H1 (cell line): ENCODE measurements around the gene CBX2. TPM values are rescaled to one million over a fixed set of nuclear protein-coding genes. Genes with fewer than 3 reads are reported as not detected.

ENCODE experiments used
- CTCF ChIA-PET: fragments of 300-600 bp; sonication (Branson Sonifier 250); formaldehyde crosslinking; loops from one replicate; lab custom pipeline; 2021; ENCODE audit not compliant: partially characterized antibody; lab: Charles Lee
- POLR2A ChIA-PET: fragments of 300-600 bp; sonication (Branson Sonifier 250); formaldehyde crosslinking; loops from one replicate; lab custom pipeline; 2021; ENCODE audit warnings: inconsistent platforms; ENCODE audit not compliant: partially characterized antibody; lab: Charles Lee
- DNase-seq, 2 experiments: peaks; one replicate each; pipeline versions ENCODE4 v3.0.0 to v3.0.0-alpha.2; 2010 to 2022; ENCODE audit warnings: low spot score in 2 of 2, low read depth in 1 of 2, mixed read lengths in 1 of 2
- FAIRE-seq: peaks from 2 replicates; lab custom pipeline; 2011; peaks lifted over from hg19 to GRCh38; lab: Jason Lieb, UNC
- H2AFZ ChIP-seq: 2 replicates; pipeline ENCODE4 v1.8.1; 2012; ENCODE audit warnings: low read length, inconsistent platforms
- H2AK5ac ChIP-seq: 2 replicates; pipeline ENCODE4 v1.6.1; 2013; ENCODE audit warnings: low read depth, low read length
- H2BK120ac ChIP-seq: replicated peaks from 2 replicates; pipeline ENCODE3; 2013; ENCODE audit warnings: low read depth, low read length, inconsistent platforms
- H2BK12ac ChIP-seq: 2 replicates; pipeline ENCODE4 v1.6.1; 2013; ENCODE audit warnings: low read depth, low read length
- H2BK15ac ChIP-seq: 2 replicates; pipeline ENCODE4 v1.6.1; 2013; ENCODE audit warnings: low read length
- H2BK20ac ChIP-seq: 2 replicates; pipeline ENCODE4 v1.6.1; 2013; ENCODE audit warnings: low read length
- H2BK5ac ChIP-seq: 2 replicates; pipeline ENCODE4 v1.6.1; 2013; ENCODE audit warnings: low read depth, low read length
- H3K14ac ChIP-seq: 2 replicates; pipeline ENCODE4 v1.6.1; 2013; ENCODE audit warnings: inconsistent platforms; ENCODE audit not compliant: insufficient read length
- H3K18ac ChIP-seq: 2 replicates; pipeline ENCODE4 v1.6.1; 2013; ENCODE audit warnings: low read length; ENCODE audit errors: extremely low read depth
- H3K23ac ChIP-seq: 2 replicates; pipeline ENCODE4 v1.6.1; 2013; ENCODE audit warnings: inconsistent platforms; ENCODE audit not compliant: insufficient read length
- H3K23me2 ChIP-seq: 2 replicates; pipeline ENCODE4 v1.6.1; 2013; ENCODE audit warnings: low read depth, low read length
- H3K27ac ChIP-seq: 2 replicates; pipeline ENCODE4 v1.6.1; 2011; ENCODE audit warnings: low read depth, low read length, inconsistent platforms
- H3K27me3 ChIP-seq, 4 experiments: replicated peaks in 1 of 4; 1 replicate in 1 of 4; 2 replicates in 3 of 4; pipeline versions ENCODE4 v1.6.1 to v1.8.1; 2011 to 2013; ENCODE audit warnings: low read length in 3 of 4, mild to moderate bottlenecking in 3 of 4, inconsistent platforms in 2 of 4, mixed read lengths in 2 of 4, moderate library complexity in 1 of 4; ENCODE audit not compliant: control insufficient read depth in 3 of 4, insufficient read depth in 3 of 4; ENCODE audit errors: extremely low read depth in 1 of 4
- H3K36me3 ChIP-seq, 4 experiments: 2 replicates each; pipeline versions ENCODE4 v1.6.1 to v1.8.1; 2011 to 2013; ENCODE audit warnings: mild to moderate bottlenecking in 4 of 4, low read length in 3 of 4, moderate library complexity in 2 of 4, control low read depth in 1 of 4, inconsistent platforms in 1 of 4; ENCODE audit not compliant: insufficient read depth in 4 of 4, control insufficient read depth in 2 of 4
- H3K4ac ChIP-seq: replicated peaks from 2 replicates; pipeline ENCODE3; 2013; ENCODE audit warnings: low read length, low read depth, mixed read lengths, inconsistent platforms; ENCODE audit not compliant: insufficient read length
- H3K4me1 ChIP-seq, 4 experiments: replicated peaks in 1 of 4; 1 replicate in 1 of 4; 2 replicates in 3 of 4; pipeline versions ENCODE4 v1.6.1 to v1.8.1; 2011 to 2013; ENCODE audit warnings: low read length in 3 of 4, inconsistent platforms in 2 of 4, mixed read lengths in 1 of 4; ENCODE audit not compliant: insufficient read depth in 4 of 4, control insufficient read depth in 3 of 4
- H3K4me2 ChIP-seq, 2 experiments: 2 replicates each; pipeline versions ENCODE4 v1.6.1 to v1.8.1; 2011 to 2013; ENCODE audit warnings: low read depth in 2 of 2, low read length in 2 of 2, control low read depth in 1 of 2, inconsistent platforms in 1 of 2, mild to moderate bottlenecking in 1 of 2; ENCODE audit not compliant: insufficient read depth in 1 of 2
- H3K4me3 ChIP-seq, 4 experiments: fragments of 200-600, 300-600 bp in 1 of 4; sonication (generic), shearing (Covaris generic), sonication (Bioruptor Twin) in 1 of 4; 2 replicates each; pipeline versions ENCODE4 v1.5.1 to v1.8.1; 2011 to 2016; ENCODE audit warnings: low read length in 4 of 4, low read depth in 3 of 4, control low read depth in 2 of 4, inconsistent platforms in 2 of 4, mild to moderate bottlenecking in 2 of 4, mixed read lengths in 1 of 4, moderate library complexity in 1 of 4; ENCODE audit not compliant: insufficient read depth in 2 of 4; ENCODE audit errors: extremely low read depth in 1 of 4
- H3K56ac ChIP-seq: replicated peaks from 2 replicates; pipeline ENCODE3; 2013; ENCODE audit warnings: low read depth, mild to moderate bottlenecking, mixed read lengths, low read length, inconsistent platforms; ENCODE audit not compliant: insufficient read length
- H3K79me1 ChIP-seq: 2 replicates; pipeline ENCODE4 v1.6.1; 2013; ENCODE audit warnings: low read depth, low read length, control low read depth
- H3K79me2 ChIP-seq, 2 experiments: 2 replicates each; pipeline versions ENCODE4 v1.6.1 to v1.8.1; 2012 to 2013; ENCODE audit warnings: low read length in 2 of 2, mild to moderate bottlenecking in 2 of 2, inconsistent platforms in 1 of 2; ENCODE audit not compliant: insufficient read depth in 2 of 2, control insufficient read depth in 1 of 2
- H3K9ac ChIP-seq, 4 experiments: replicated peaks in 1 of 4; 1 replicate in 1 of 4; 2 replicates in 3 of 4; pipeline versions ENCODE4 v1.6.1 to v1.8.1; 2011 to 2013; ENCODE audit warnings: low read depth in 3 of 4, low read length in 3 of 4, control low read depth in 2 of 4, mild to moderate bottlenecking in 2 of 4, moderate library complexity in 2 of 4, inconsistent platforms in 1 of 4; ENCODE audit errors: extremely low read depth in 1 of 4
- H3K9me3 ChIP-seq, 2 experiments: 2 replicates each; pipeline versions ENCODE4 v1.6.1 to v1.8.1; 2012 to 2013; ENCODE audit warnings: mild to moderate bottlenecking in 2 of 2, moderate library complexity in 2 of 2, control low read depth in 1 of 2, inconsistent platforms in 1 of 2, low read depth in 1 of 2, low read length in 1 of 2, mixed read lengths in 1 of 2; ENCODE audit not compliant: insufficient read depth in 2 of 2
- H4K20me1 ChIP-seq, 2 experiments: replicated peaks in 1 of 2; 2 replicates each; pipeline versions ENCODE3 to v1.8.1; 2011 to 2013; ENCODE audit warnings: inconsistent platforms in 2 of 2, low read length in 2 of 2, mild to moderate bottlenecking in 1 of 2; ENCODE audit not compliant: insufficient read depth in 2 of 2, control insufficient read depth in 1 of 2
- H4K5ac ChIP-seq: 2 replicates; pipeline ENCODE4 v1.6.1; 2013; ENCODE audit warnings: low read length, low read depth, mixed read lengths, inconsistent platforms; ENCODE audit not compliant: insufficient read length
- H4K8ac ChIP-seq: 2 replicates; pipeline ENCODE4 v1.8.0; 2013; ENCODE audit warnings: mild to moderate bottlenecking, moderate library complexity, low read length, inconsistent platforms; ENCODE audit not compliant: insufficient read depth; ENCODE audit errors: extremely low read depth
- H4K91ac ChIP-seq: replicated peaks from 2 replicates; pipeline ENCODE3; 2013; ENCODE audit warnings: low read length, mixed read lengths, inconsistent platforms; ENCODE audit not compliant: insufficient read length
- CHD2 ChIP-seq: IDR thresholded peaks from 2 replicates; pipeline ENCODE4 v1.6.1; 2012; ENCODE audit warnings: low read length, improper control_type of control experiment
- CTCF ChIP-seq, 3 experiments: IDR thresholded peaks; 1 replicate in 2 of 3; 2 replicates in 1 of 3; pipeline versions ENCODE4 v1.5.1 to v1.6.1; 2011; ENCODE audit warnings: low read length in 3 of 3, mild to moderate bottlenecking in 3 of 3, inconsistent platforms in 2 of 3, low read depth in 1 of 3, moderate library complexity in 1 of 3; ENCODE audit not compliant: insufficient read depth in 1 of 3; ENCODE audit errors: control extremely low read depth in 1 of 3
- HDAC6 ChIP-seq: IDR thresholded peaks from one replicate; pipeline ENCODE4 v1.7.1; 2012; ENCODE audit warnings: low read depth, mild to moderate bottlenecking, inconsistent platforms, low read length, moderate library complexity
- NRF1 ChIP-seq: IDR thresholded peaks from 2 replicates; pipeline ENCODE4 v1.6.1; 2011; ENCODE audit warnings: mild to moderate bottlenecking, low read depth, low read length, improper control_type of control experiment
- PHF8 ChIP-seq: fragments of 200-600 bp; sonication (generic); conservative IDR thresholded peaks from 2 replicates; pipeline ENCODE4 v1.7.1; 2012; ENCODE audit warnings: low read depth, mild to moderate bottlenecking, inconsistent platforms, low read length, moderate library complexity
- POU5F1 ChIP-seq: IDR thresholded peaks from 2 replicates; pipeline ENCODE4 v1.6.1; 2011; ENCODE audit warnings: low read depth, mild to moderate bottlenecking, low read length, moderate library complexity
- RAD21 ChIP-seq, 2 experiments: IDR thresholded peaks in 1 of 2; conservative IDR thresholded peaks in 1 of 2; 2 replicates each; pipeline ENCODE4 v1.6.1; 2011; ENCODE audit warnings: low read depth in 2 of 2, low read length in 2 of 2, improper control_type of control experiment in 1 of 2, inconsistent platforms in 1 of 2, mild to moderate bottlenecking in 1 of 2, moderate library complexity in 1 of 2
- RNF2 ChIP-seq: fragments of 200-900, 300-1000 bp; sonication (generic); IDR thresholded peaks from 2 replicates; pipeline ENCODE4 v1.7.1; 2016; ENCODE audit warnings: borderline replicate concordance, low read depth, mild to moderate bottlenecking, antibody characterized with exemption, low read length; ENCODE audit not compliant: poor library complexity, severe bottlenecking; ENCODE audit errors: missing control alignments
- SP4 ChIP-seq: IDR thresholded peaks from 2 replicates; pipeline ENCODE4 v1.6.1; 2012; ENCODE audit warnings: low read length, inconsistent platforms
- SUZ12 ChIP-seq: fragments of 200-600 bp; sonication (generic); IDR thresholded peaks from 2 replicates; pipeline ENCODE4 v1.6.1; 2012; ENCODE audit warnings: mild to moderate bottlenecking, inconsistent platforms, low read length, moderate library complexity, mixed read lengths
- WGBS, 2 experiments: shearing (Covaris generic) in 1 of 2; methylation state at CpG; one replicate each; pipeline versions ENCODE4 v1.1.6 to v1.1.7; 2013 to 2015; ENCODE audit warnings: low lambda C conversion rate in 2 of 2, mixed read lengths in 2 of 2, inconsistent platforms in 1 of 2, low coverage in 1 of 2, missing lambda C conversion rate in 1 of 2; ENCODE audit not compliant: insufficient replicate concordance in 2 of 2, insufficient coverage in 1 of 2, insufficient read length in 1 of 2; ENCODE audit errors: extremely low coverage in 1 of 2, missing lambda C conversion rate in 1 of 2; 5-methylcytosine and 5-hydroxymethylcytosine counted together
- polyA plus RNA-seq, 7 experiments: library from polyadenylated mRNA; depleted of rRNA in 3 of 7; stranded (reverse) in 5 of 7; unstranded in 2 of 7; fragments of >200 nt in 5 of 7; fragments of 200-250 nt in 2 of 7; gene quantifications; 1 replicate in 5 of 7; 2 replicates in 1 of 7; 4 replicates in 1 of 7; pipeline versions ENCODE4 v1.2.1 to v1.2.3, GENCODE V29; 2011 to 2013; ENCODE audit warnings: missing spikeins in 2 of 7, mixed read lengths in 2 of 7
- total RNA-seq: library from RNA; stranded (reverse); fragmentation: NEBNext Ultra II Directional; extraction: Animal tissue kit (Norgen Biotek cat#: 25700); gene quantifications from 2 replicates; pipeline ENCODE4 v1.2.1, GENCODE V29; 2021

Gene CBX2
- total and polyA plus RNA-seq, 2 of the 8 experiments (the other 6 are each of a cell fraction or from before 2014, with no cell fraction given), result 64.3 to 83.9 TPM

DNA sequence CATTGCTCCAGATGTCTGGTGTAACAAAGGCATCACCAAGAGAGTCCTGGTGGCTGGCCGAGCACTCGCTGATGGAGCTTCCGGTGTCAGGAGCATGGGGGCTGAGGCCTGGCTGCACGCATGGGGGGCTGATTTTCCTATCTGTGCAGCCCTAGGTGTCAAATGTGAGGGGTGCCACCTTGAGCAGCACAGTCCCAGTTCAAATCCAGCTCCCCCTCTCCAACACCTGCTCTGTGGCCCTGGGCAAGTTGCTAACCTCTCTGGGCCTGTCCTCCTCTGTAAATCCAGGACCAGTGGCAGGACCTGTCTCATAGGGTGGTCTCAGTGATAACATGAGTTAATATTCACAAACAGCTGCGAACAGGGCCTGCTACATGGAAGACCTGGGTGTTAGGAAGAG lies 34.3 kb upstream of the CBX2 start:
- DNase-seq (no peak), FAIRE-seq (no peak)
- no peak overlapping the region for H2AFZ ChIP-seq
- H2BK5ac ChIP-seq, result no peak overlapping the region
- H3K56ac ChIP-seq, result no peak overlapping the region
- ChIA-PET CTCF (interaction anchor here (0.7 to 7.6 kb wide), 16 partner anchors 10 to 412 kb away, joined by 3 to 94 read pairs (median 4); partner anchors contain the start of genes CBX2 and CBX8), POLR2A (interaction anchor here (3.4 to 10.4 kb wide), 3 partner anchors 34 to 46 kb away, joined by 17 to 77 read pairs (median 20); partner anchors contain the start of gene CBX2)
- no peak overlapping the region for H4K5ac ChIP-seq
- H3K18ac ChIP-seq, result no peak overlapping the region
- no peak overlapping the region for H3K4me2 ChIP-seq
- H2BK15ac ChIP-seq, result no peak overlapping the region
- no peak overlapping the region for H3K4ac ChIP-seq
- H3K9me3 ChIP-seq, result no peaks in the 10 kb centered on the region
- H2AK5ac ChIP-seq, result 0 out of 2 replicates have a peak overlapping the region, but pooled peaks have one; percentile 8
- 91% methylated on average over 5 of the region's 5 CpGs; no CpG with 5 or more reads in 1 of the 2 experiments for WGBS, 2 experiments
- H3K23ac ChIP-seq, result no peak overlapping the region
- no peaks in the 10 kb centered on the region for H3K79me1 ChIP-seq
- H3K27ac ChIP-seq, result no peak overlapping the region
- peaks cover 0 to 11% of the 10 kb centered on the region in 2 experiments for H4K20me1 ChIP-seq
- H4K91ac ChIP-seq, result no peak overlapping the region
- peaks cover 4 to 31% (median 16%) of the 10 kb centered on the region in 4 experiments for H3K4me1 ChIP-seq
- H3K14ac ChIP-seq, result no peak overlapping the region
- H3K27me3 ChIP-seq, result peaks cover 13 to 48% (median 42%) of the 10 kb centered on the region in 4 experiments
- H3K23me2 ChIP-seq, result peaks cover 13% of the 10 kb centered on the region; the same call in 1 of the 2 replicates
- 0 out of 8 replicates have a peak, but pooled peaks cover 0 to 2% (median 0%) of the 10 kb centered on the region in 4 experiments for H3K36me3 ChIP-seq
- H2BK12ac ChIP-seq, result no peak overlapping the region
- H3K79me2 ChIP-seq, result no peaks in the 10 kb centered on the region
- H3K9ac ChIP-seq, result no peak overlapping the region
- no peak overlapping the region for H3K4me3 ChIP-seq
- H4K8ac ChIP-seq, result no peak overlapping the region
- no peak overlapping the region for H2BK20ac ChIP-seq
- no peak overlapping the region for H2BK120ac ChIP-seq
- TF ChIP-seq RAD21 (IDR thresholded peaks at IDR 0.05 in 1 of 2, conservative IDR thresholded peaks at IDR 0.05 in 1 of 2; ENCODE audit: low read depth in 2 of 2, low read length in 2 of 2) (no peak), NRF1 (no peak), SP4 (no peak), RNF2 (no peak), HDAC6 (no peak), SUZ12 (no peak), CTCF (IDR thresholded peaks at IDR 0.05; ENCODE audit: control extremely low read depth in 1 of 3, insufficient read depth in 1 of 3, low read depth in 1 of 3, low read length in 3 of 3) (no peak), POU5F1 (no peak), CHD2 (no peak), PHF8 (no peak)
